IMR-90 (cell line): Measurements from ENCODE around the gene BAIAP2L1. TPM values are rescaled to one million over a fixed set of nuclear protein-coding genes. Genes with fewer than 3 reads are reported as not detected.
A peak's percentile ranks its signal among the peaks of the same experiment; 100 is the strongest.

ENCODE experiments used
- ATAC-seq: fragments of 200-7000 bp; cut with Tn5 transposase; 2 replicates; pipeline ENCODE4 v1.9.1; 2020; ENCODE audit warnings: low read depth, mild to moderate bottlenecking, moderate library complexity
- BruUV-seq: library from RNA; stranded (reverse); fragments of 400-500 nt; replicated peaks from 2 replicates; lab custom pipeline; 2021; lab: Mats Ljungman, UMichigan
- CTCF ChIA-PET: fragments of 300-600 bp; formaldehyde crosslinking; extraction: SDS; loops from one replicate; lab custom pipeline; 2021; ENCODE audit warnings: antibody characterized with exemption; lab: Yijun Ruan, JAX
- POLR2A ChIA-PET: fragments of 300-600 bp; sonication (Branson Sonifier 250); formaldehyde crosslinking; loops from one replicate; lab custom pipeline; 2022; ENCODE audit warnings: antibody characterized with exemption; ENCODE audit not compliant: unreplicated experiment; lab: Charles Lee
- DNase-seq: peaks from one replicate; pipeline ENCODE4 v3.0.0; 2013
- H2AFZ ChIP-seq: replicated peaks from 2 replicates; pipeline ENCODE3; 2013; ENCODE audit warnings: low read length, mild to moderate bottlenecking; ENCODE audit not compliant: poor library complexity
- H2AK5ac ChIP-seq: 2 replicates; pipeline ENCODE4 v1.6.1; 2013; ENCODE audit warnings: low read depth, low read length, inconsistent platforms
- H2AK9ac ChIP-seq: replicated peaks from 2 replicates; pipeline ENCODE3; 2013; ENCODE audit warnings: mild to moderate bottlenecking, low read depth, low read length, moderate library complexity; ENCODE audit not compliant: poor library complexity
- H2BK120ac ChIP-seq: 2 replicates; pipeline ENCODE4 v1.6.1; 2013; ENCODE audit warnings: low read depth, low read length, inconsistent platforms
- H2BK15ac ChIP-seq: 3 replicates; pipeline ENCODE4 v1.6.1; 2013; ENCODE audit warnings: low read depth, low read length, inconsistent platforms
- H2BK20ac ChIP-seq: 2 replicates; pipeline ENCODE4 v1.6.1; 2013; ENCODE audit warnings: low read depth, mild to moderate bottlenecking, inconsistent platforms, low read length, moderate library complexity
- H2BK5ac ChIP-seq: 2 replicates; pipeline ENCODE4 v1.6.1; 2013; ENCODE audit warnings: mild to moderate bottlenecking, low read depth, low read length, inconsistent platforms; ENCODE audit not compliant: poor library complexity, severe bottlenecking
- H3K14ac ChIP-seq: replicated peaks from 2 replicates; pipeline ENCODE4 v1.6.1; 2013; ENCODE audit warnings: low read depth, low read length, inconsistent platforms
- H3K18ac ChIP-seq: 2 replicates; pipeline ENCODE4 v1.6.1; 2013; ENCODE audit warnings: low read depth, low read length, control low read depth
- H3K23ac ChIP-seq: 2 replicates; pipeline ENCODE4 v1.6.1; 2013; ENCODE audit warnings: low read depth, low read length, inconsistent platforms
- H3K27ac ChIP-seq: 2 replicates; pipeline ENCODE4 v1.5.1; 2013; ENCODE audit warnings: mild to moderate bottlenecking, control low read depth, low read length; ENCODE audit not compliant: insufficient read depth
- H3K27me3 ChIP-seq: 2 replicates; pipeline ENCODE4 v1.6.1; 2013; ENCODE audit warnings: low read length; ENCODE audit not compliant: control insufficient read depth, insufficient read depth
- H3K36me3 ChIP-seq: 2 replicates; pipeline ENCODE4 v1.6.1; 2013; ENCODE audit warnings: low read length, mixed read lengths; ENCODE audit not compliant: control insufficient read depth, insufficient read depth
- H3K4ac ChIP-seq: 2 replicates; pipeline ENCODE4 v1.6.1; 2013; ENCODE audit warnings: low read depth, low read length, inconsistent platforms
- H3K4me1 ChIP-seq: 2 replicates; pipeline ENCODE4 v1.6.1; 2013; ENCODE audit warnings: low read length, mixed read lengths; ENCODE audit not compliant: control insufficient read depth, insufficient read depth
- H3K4me2 ChIP-seq: 2 replicates; pipeline ENCODE4 v1.6.1; 2013; ENCODE audit warnings: low read depth, mild to moderate bottlenecking, control low read depth, low read length, moderate library complexity
- H3K4me3 ChIP-seq: 2 replicates; pipeline ENCODE4 v1.5.1; 2013; ENCODE audit warnings: low read depth, mild to moderate bottlenecking, control low read depth, low read length, moderate library complexity; ENCODE audit not compliant: insufficient read depth
- H3K56ac ChIP-seq: 2 replicates; pipeline ENCODE4 v1.6.1; 2013; ENCODE audit warnings: low read length, inconsistent platforms; ENCODE audit not compliant: insufficient read depth; ENCODE audit errors: extremely low read depth
- H3K79me1 ChIP-seq, 2 experiments: 2 replicates each; pipeline ENCODE4 v1.6.1; 2013; ENCODE audit warnings: low read length in 2 of 2, inconsistent platforms in 1 of 2, low read depth in 1 of 2
- H3K9ac ChIP-seq: 2 replicates; pipeline ENCODE4 v1.6.1; 2013; ENCODE audit warnings: low read depth, low read length, control low read depth
- H3K9me1 ChIP-seq: 2 replicates; pipeline ENCODE4 v1.6.1; 2013; ENCODE audit warnings: low read length, inconsistent platforms; ENCODE audit not compliant: insufficient read depth
- H3K9me3 ChIP-seq: 2 replicates; pipeline ENCODE4 v1.6.1; 2013; ENCODE audit warnings: low read length; ENCODE audit not compliant: control insufficient read depth, insufficient read depth
- H4K20me1 ChIP-seq: 2 replicates; pipeline ENCODE4 v1.6.1; 2013; ENCODE audit warnings: low read length, inconsistent platforms; ENCODE audit not compliant: insufficient read depth
- H4K5ac ChIP-seq: 2 replicates; pipeline ENCODE4 v1.6.1; 2013; ENCODE audit warnings: mild to moderate bottlenecking, low read depth, low read length, control low read depth
- H4K8ac ChIP-seq, 2 experiments: 2 replicates each; pipeline ENCODE4 v1.6.1; 2013; ENCODE audit warnings: low read depth in 2 of 2, low read length in 2 of 2, control low read depth in 1 of 2, inconsistent platforms in 1 of 2
- H4K91ac ChIP-seq: 2 replicates; pipeline ENCODE4 v1.6.1; 2013; ENCODE audit warnings: low read depth, low read length, inconsistent platforms; ENCODE audit not compliant: insufficient read depth
- BHLHE40 ChIP-seq: fragments of 150-350 bp; IDR thresholded peaks from 2 replicates; pipeline ENCODE4 v1.6.1; 2016; ENCODE audit warnings: mild to moderate bottlenecking, low read depth, low read length
- CEBPB ChIP-seq: IDR thresholded peaks from 2 replicates; pipeline ENCODE4 v1.6.1; 2012; ENCODE audit warnings: low read depth, low read length, improper control_type of control experiment
- CHD1 ChIP-seq: IDR thresholded peaks from 2 replicates; pipeline ENCODE4 v1.6.1; 2012; ENCODE audit warnings: low read depth, low read length, improper control_type of control experiment
- FOS ChIP-seq: fragments of 150-350 bp; IDR thresholded peaks from 2 replicates; pipeline ENCODE4 v1.6.1; 2016; ENCODE audit warnings: low read depth, low read length
- MAFK ChIP-seq: IDR thresholded peaks from 2 replicates; pipeline ENCODE4 v1.6.1; 2012; ENCODE audit warnings: low read depth, low read length, improper control_type of control experiment
- MAZ ChIP-seq: IDR thresholded peaks from 2 replicates; pipeline ENCODE4 v1.6.1; 2012; ENCODE audit warnings: low read depth, mild to moderate bottlenecking, low read length, improper control_type of control experiment, moderate library complexity, borderline replicate concordance
- MXI1 ChIP-seq: IDR thresholded peaks from 2 replicates; pipeline ENCODE4 v1.6.1; 2012; ENCODE audit warnings: low read depth, mild to moderate bottlenecking, low read length, moderate library complexity, borderline replicate concordance
- NFE2L2 ChIP-seq: fragments of 150-350 bp; IDR thresholded peaks from 2 replicates; pipeline ENCODE4 v1.6.1; 2016; ENCODE audit warnings: low read depth, mild to moderate bottlenecking, low read length
- POLR2A ChIP-seq: IDR thresholded peaks from 2 replicates; pipeline ENCODE4 v1.6.1; 2012; ENCODE audit warnings: mild to moderate bottlenecking, low read depth, low read length
- RAD21 ChIP-seq: IDR thresholded peaks from 2 replicates; pipeline ENCODE4 v1.6.1; 2012; ENCODE audit warnings: low read length, improper control_type of control experiment
- RCOR1 ChIP-seq: IDR thresholded peaks from 2 replicates; pipeline ENCODE4 v1.6.1; 2012; ENCODE audit warnings: mild to moderate bottlenecking, low read length, improper control_type of control experiment; ENCODE audit not compliant: insufficient replicate concordance
- RFX5 ChIP-seq: IDR thresholded peaks from 2 replicates; pipeline ENCODE4 v1.8.0; 2012; ENCODE audit warnings: low read depth, mild to moderate bottlenecking, low read length, moderate library complexity
- WGBS, 2 experiments: methylation state at CpG; one replicate each; pipeline versions ENCODE4 v1.1.5 to v1.1.7; 2013; ENCODE audit warnings: missing lambda C conversion rate in 2 of 2; ENCODE audit not compliant: insufficient read length in 1 of 2; ENCODE audit errors: extremely low coverage in 2 of 2; 5-methylcytosine and 5-hydroxymethylcytosine counted together
- dilution Hi-C: fragments of 300-500 bp; cut with HindIII; formaldehyde crosslinking; loops from one replicate; pipeline ENCODE4 v1.14.3; 2018; ENCODE audit warnings: low sequenced_read_pairs; ENCODE audit not compliant: unreplicated experiment
- in situ Hi-C: fragments of 300-500 bp; cut with MboI; formaldehyde crosslinking; loops from 3 replicates; pipeline ENCODE4 v1.14.3; 2019; ENCODE audit warnings: low sequenced_read_pairs, inconsistent platforms, mixed read lengths
- intact Hi-C: fragments of 100-400 bp; cut with micrococcal nuclease; formaldehyde crosslinking; loops from 2 replicates; pipeline ENCODE4 v1.10.0; 2022
- polyA plus RNA-seq, 3 experiments: library from polyadenylated mRNA; depleted of rRNA; stranded (reverse); fragments of >200 nt; gene quantifications; 2 replicates each; pipeline ENCODE4 v1.2.3, GENCODE V29; 2012; ENCODE audit warnings: low replicate concordance in 1 of 3
- total RNA-seq: library from RNA; depleted of rRNA; stranded (reverse); fragments of >200 nt; gene quantifications from 2 replicates; pipeline ENCODE4 v1.2.3, GENCODE V29; 2012
- TF ChIP-seq, protein P1 (sequence below): fragments of 150-350 bp; IDR thresholded peaks from 2 replicates; pipeline ENCODE4 v1.6.1; 2017; ENCODE audit warnings: mild to moderate bottlenecking, antibody characterized with exemption, low read length, low read depth
- TF ChIP-seq, protein P2 (sequence below): fragments of 150-350 bp; IDR thresholded peaks from 2 replicates; pipeline ENCODE4 v1.6.1; 2016; ENCODE audit warnings: low read depth, mild to moderate bottlenecking, low read length, moderate library complexity, borderline replicate concordance

The BAIAP2L1 gene
- total and polyA plus RNA-seq, 2 of the 4 experiments (the other 2 are of a cell fraction) = 2.2 to 6.0 TPM

DNA sequence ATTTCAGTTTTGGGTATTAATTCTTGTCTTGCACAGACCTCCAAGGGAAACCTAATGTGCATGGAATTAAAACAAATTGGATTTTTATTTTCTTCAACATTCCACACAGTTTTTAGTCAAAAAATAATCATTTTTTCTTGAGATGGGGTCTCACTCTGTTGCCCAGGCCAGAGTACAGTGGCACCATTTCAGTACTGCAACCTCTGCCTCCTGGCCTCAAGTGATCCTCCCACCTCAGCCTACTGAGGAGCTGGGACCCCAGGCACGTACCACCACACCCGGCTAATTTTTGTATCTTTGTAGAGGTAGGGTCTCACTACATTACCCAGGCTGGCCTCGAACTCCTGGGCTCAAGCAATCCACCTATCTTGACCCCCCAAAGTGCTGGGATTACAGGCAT lies 4.9 kb downstream of the BAIAP2L1 start:
- Histone ChIP-seq H3K14ac (no peak overlapping the region), H3K18ac (no peak overlapping the region), H2AK5ac (0 out of 2 replicates have a peak overlapping the region, but pooled peaks have one; percentile 33), H3K36me3 (no peaks in the 10 kb centered on the region), H3K4me1 (peaks cover 9% of the 10 kb centered on the region), H3K56ac (no peak overlapping the region), H4K20me1 (no peaks in the 10 kb centered on the region), H2BK15ac (no peak overlapping the region), H2BK20ac (no peak overlapping the region), H4K8ac (no peak overlapping the region), H3K9me1 (no peaks in the 10 kb centered on the region; the same call in 1 of the 2 replicates), H3K23ac (no peak overlapping the region), H2AFZ (no peak overlapping the region), H4K91ac (no peak overlapping the region; the same call in 1 of the 2 replicates), H2BK120ac (no peak overlapping the region), H2AK9ac (no peak overlapping the region), H3K4me3 (no peak overlapping the region), H3K9me3 (no peaks in the 10 kb centered on the region), H3K27me3 (no peaks in the 10 kb centered on the region), H3K4me2 (no peak overlapping the region), H3K79me1 (peaks cover 6 to 43% of the 10 kb centered on the region in 2 experiments; a peak in 3 of 4 replicates), H3K9ac (no peak overlapping the region), H4K5ac (no peak overlapping the region), H3K4ac (no peak overlapping the region; the same call in 1 of the 2 replicates), H3K27ac (no peak overlapping the region), H2BK5ac (no peak overlapping the region)
- ChIA-PET CTCF (interaction anchor here (0.6 kb wide), 1 partner anchor 23 kb away, joined by 5 read pairs; no protein-coding TSS in a partner anchor), POLR2A (no interaction called here)
- dilution Hi-C loops (no loop called here), in situ Hi-C loops (no loop called here), intact Hi-C loops (loop anchor here (5.0 kb wide), 1 partner anchor 84 kb away; no protein-coding TSS in a partner anchor)
- BruUV-seq = no TSS peak
- WGBS, 2 experiments = no CpG with 5 or more reads among the region's 3 CpGs
- ATAC-seq (no peak), DNase-seq (no peak)
- TF ChIP-seq FOS = no peak
- TF ChIP-seq NFE2L2 = no peak
- TF ChIP-seq MXI1 = no peak
- TF ChIP-seq, protein P1, sequence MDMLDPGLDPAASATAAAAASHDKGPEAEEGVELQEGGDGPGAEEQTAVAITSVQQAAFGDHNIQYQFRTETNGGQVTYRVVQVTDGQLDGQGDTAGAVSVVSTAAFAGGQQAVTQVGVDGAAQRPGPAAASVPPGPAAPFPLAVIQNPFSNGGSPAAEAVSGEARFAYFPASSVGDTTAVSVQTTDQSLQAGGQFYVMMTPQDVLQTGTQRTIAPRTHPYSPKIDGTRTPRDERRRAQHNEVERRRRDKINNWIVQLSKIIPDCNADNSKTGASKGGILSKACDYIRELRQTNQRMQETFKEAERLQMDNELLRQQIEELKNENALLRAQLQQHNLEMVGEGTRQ = no peak
- TF ChIP-seq CEBPB = no peak
- no peak for TF ChIP-seq RFX5
- TF ChIP-seq RCOR1 = no peak
- TF ChIP-seq, protein P2, sequence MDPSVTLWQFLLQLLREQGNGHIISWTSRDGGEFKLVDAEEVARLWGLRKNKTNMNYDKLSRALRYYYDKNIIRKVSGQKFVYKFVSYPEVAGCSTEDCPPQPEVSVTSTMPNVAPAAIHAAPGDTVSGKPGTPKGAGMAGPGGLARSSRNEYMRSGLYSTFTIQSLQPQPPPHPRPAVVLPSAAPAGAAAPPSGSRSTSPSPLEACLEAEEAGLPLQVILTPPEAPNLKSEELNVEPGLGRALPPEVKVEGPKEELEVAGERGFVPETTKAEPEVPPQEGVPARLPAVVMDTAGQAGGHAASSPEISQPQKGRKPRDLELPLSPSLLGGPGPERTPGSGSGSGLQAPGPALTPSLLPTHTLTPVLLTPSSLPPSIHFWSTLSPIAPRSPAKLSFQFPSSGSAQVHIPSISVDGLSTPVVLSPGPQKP = no peak
- TF ChIP-seq CHD1 = no peak
- TF ChIP-seq RAD21 = no peak
- no peak for TF ChIP-seq BHLHE40
- TF ChIP-seq MAZ = no peak
- TF ChIP-seq POLR2A = no peak
- TF ChIP-seq MAFK = no peak
